ENCODE results near the gene TGFBR1.

TGFBR1 gene

GRCh38 chr9:99114846-99115500, 10.1 kb downstream of the TGFBR1 start:
- no peak overlapping the region for H3K4me3 ChIP-seq (ENCODE audit: low read depth, low read length)
- no peak for TF ChIP-seq CTCF (conservative IDR thresholded peaks at IDR 0.05; ENCODE audit: low read depth, low read length)
- DNase-seq (ENCODE audit: low read depth), result no peak

GRCh38 chr9:99116003-99116411, 11.1 kb downstream of the TGFBR1 start:
- TF ChIP-seq CTCF (conservative IDR thresholded peaks at IDR 0.05; ENCODE audit: low read depth, low read length), result no peak

GRCh38 chr9:99118782-99119466, 14.0 kb downstream of the TGFBR1 start:
- no peak overlapping the region for H3K4me3 ChIP-seq (ENCODE audit: low read depth, low read length)
- TF ChIP-seq CTCF (conservative IDR thresholded peaks at IDR 0.05; ENCODE audit: low read depth, low read length), result no peak
- DNase-seq (ENCODE audit: low read depth), result no peak

More at GRCh38 chr9:99116003-99116411, 11.1 kb downstream of the TGFBR1 start:
- no peak for DNase-seq (ENCODE audit: low read depth)
- no peak overlapping the region for H3K4me3 ChIP-seq (ENCODE audit: low read depth, low read length)

- H3K4me3 ChIP-seq (ENCODE audit: low read depth, low read length), result no peak overlapping the region
- no peak for DNase-seq (ENCODE audit: low read depth)
- no peak for TF ChIP-seq CTCF (conservative IDR thresholded peaks at IDR 0.05; ENCODE audit: low read depth, low read length)
Measured at GRCh38 chr9:99119976-99120655, 15.2 kb downstream of the TGFBR1 start.

GRCh38 chr9:99121604-99122003, 16.7 kb downstream of the TGFBR1 start:
- DNase-seq (ENCODE audit: low read depth), result no peak
- no peak for TF ChIP-seq CTCF (conservative IDR thresholded peaks at IDR 0.05; ENCODE audit: low read depth, low read length)
- no peak overlapping the region for H3K4me3 ChIP-seq (ENCODE audit: low read depth, low read length)

- no peak for DNase-seq (ENCODE audit: low read depth)
- H3K4me3 ChIP-seq (ENCODE audit: low read depth, low read length), result no peak overlapping the region
- TF ChIP-seq CTCF (conservative IDR thresholded peaks at IDR 0.05; ENCODE audit: low read depth, low read length), result no peak
Measured at GRCh38 chr9:99124534-99125255, 19.8 kb downstream of the TGFBR1 start.
